Activated B cell treated with CpG ODN at 0.5 μM for 24 hours (primary cell): ENCODE data around the gene UBE2E2. TPM values are rescaled to one million over a fixed set of nuclear protein-coding genes. Genes with fewer than 3 reads are reported as not detected.

Experiments
- ATAC-seq: fragments of 200-7000 bp; cut with Tn5 transposase; one replicate; pipeline ENCODE4 v1.10.0; 2021; ENCODE audit warnings: low read depth, mild to moderate bottlenecking, moderate library complexity
- CTCF ChIA-PET: fragments of 350-600 bp; sonication (Branson Sonifier 250); formaldehyde crosslinking; loops from one replicate; lab custom pipeline; 2021; ENCODE audit warnings: antibody characterized with exemption; lab: Charles Lee
- POLR2A ChIA-PET: fragments of 350-600 bp; sonication (Branson Sonifier 250); formaldehyde crosslinking; loops from one replicate; lab custom pipeline; 2021; ENCODE audit warnings: antibody characterized with exemption; lab: Charles Lee
- DNase-seq: peaks from one replicate; pipeline ENCODE4 v3.0.0; 2022
- H3K27ac Mint-ChIP-seq: one replicate; pipeline ENCODE4 v1.8.0; 2020; ENCODE audit warnings: mixed read lengths
- H3K27me3 Mint-ChIP-seq: one replicate; pipeline ENCODE4 v1.8.0; 2021; ENCODE audit warnings: mixed read lengths
- H3K36me3 Mint-ChIP-seq: one replicate; pipeline ENCODE4 v1.8.0; 2021; ENCODE audit warnings: low read depth, mixed read lengths
- H3K4me1 Mint-ChIP-seq: one replicate; pipeline ENCODE4 v1.8.0; 2021; ENCODE audit warnings: mixed read lengths
- H3K4me3 Mint-ChIP-seq: one replicate; pipeline ENCODE4 v1.8.0; 2020; ENCODE audit warnings: mild to moderate bottlenecking, mixed read lengths
- H3K9me3 Mint-ChIP-seq: one replicate; pipeline ENCODE4 v1.8.0; 2020; ENCODE audit warnings: mixed read lengths
- CTCF ChIP-seq: fragments of 200-600 bp; IDR thresholded peaks from one replicate; pipeline ENCODE4 v1.8.0; 2022; ENCODE audit warnings: antibody characterized with exemption, mild to moderate bottlenecking
- intact Hi-C: fragments of 100-400 bp; cut with micrococcal nuclease; formaldehyde crosslinking; loops from one replicate; pipeline ENCODE4 v1.15.1; 2024
- total RNA-seq: library from RNA; stranded (reverse); gene quantifications from 2 replicates; pipeline ENCODE4 v1.2.3, GENCODE V29; 2022

UBE2E2 gene
- total RNA-seq, 1 donor from 2014 or later: 48.5 TPM

GRCh38 chr3:23463791-23464190, 260.7 kb downstream of the UBE2E2 start:
- H3K36me3 Mint-ChIP-seq: peaks cover 13% of the 10 kb centered on the region

GRCh38 chr3:23465569-23465968, 262.4 kb downstream of the UBE2E2 start:
- DNase-seq (no peak), ATAC-seq (no peak)
- H3K36me3 Mint-ChIP-seq: peaks cover 13% of the 10 kb centered on the region
- intact Hi-C loops: no loop called here
- ChIA-PET CTCF (interaction anchor here (0.9 kb wide), 1 partner anchor 22 kb away, joined by 3 read pairs; no protein-coding TSS in a partner anchor), POLR2A (no interaction called here)
- TF ChIP-seq CTCF: no peak
- H3K27me3 Mint-ChIP-seq: no peaks in the 10 kb centered on the region
- no peak overlapping the region for H3K4me3 Mint-ChIP-seq
- H3K27ac Mint-ChIP-seq: no peak overlapping the region
- peaks cover 13% of the 10 kb centered on the region for H3K9me3 Mint-ChIP-seq
- H3K4me1 Mint-ChIP-seq: peaks cover 4% of the 10 kb centered on the region

More at GRCh38 chr3:23463791-23464190, 260.7 kb downstream of the UBE2E2 start:
- no peak for DNase-seq
- ChIA-PET POLR2A (no interaction called here), CTCF (no interaction called here)
- TF ChIP-seq CTCF: no peak
- ATAC-seq: no peak
- no peak overlapping the region for H3K4me3 Mint-ChIP-seq
- intact Hi-C loops: no loop called here
- peaks cover 13% of the 10 kb centered on the region for H3K9me3 Mint-ChIP-seq
- H3K4me1 Mint-ChIP-seq: peaks cover 6% of the 10 kb centered on the region
- no peak overlapping the region for H3K27ac Mint-ChIP-seq
- H3K27me3 Mint-ChIP-seq: no peaks in the 10 kb centered on the region

GRCh38 chr3:23468203-23468602, 265.1 kb downstream of the UBE2E2 start:
- POLR2A ChIA-PET: no interaction called here
- Mint-ChIP-seq H3K4me3 (no peak overlapping the region), H3K27ac (no peak overlapping the region), H3K27me3 (no peaks in the 10 kb centered on the region), H3K9me3 (peaks cover 13% of the 10 kb centered on the region), H3K36me3 (peaks cover 15% of the 10 kb centered on the region), H3K4me1 (peaks cover 3% of the 10 kb centered on the region)
- CTCF ChIA-PET: no interaction called here
- DNase-seq: no peak
- ATAC-seq: no peak
- intact Hi-C loops: no loop called here
- TF ChIP-seq CTCF: no peak

- DNase-seq (no peak), ATAC-seq (no peak)
- ChIA-PET POLR2A (no interaction called here), CTCF (no interaction called here)
- Mint-ChIP-seq H3K4me3 (no peak overlapping the region), H3K9me3 (peaks cover 13% of the 10 kb centered on the region), H3K36me3 (peaks cover 22% of the 10 kb centered on the region), H3K4me1 (peaks cover 15% of the 10 kb centered on the region), H3K27me3 (no peaks in the 10 kb centered on the region), H3K27ac (no peak overlapping the region)
- TF ChIP-seq CTCF: no peak
- intact Hi-C loops: no loop called here
These were observed 271.6 kb downstream of the UBE2E2 start for GRCh38 chr3:23474580-23475357.

- ATAC-seq: no peak
- no peak for TF ChIP-seq CTCF
These were observed 272.3 kb downstream of the UBE2E2 start for GRCh38 chr3:23475446-23475845.

More at GRCh38 chr3:23475446-23475845, 272.3 kb downstream of the UBE2E2 start:
- Mint-ChIP-seq H3K36me3 (peaks cover 23% of the 10 kb centered on the region), H3K4me3 (no peak overlapping the region), H3K9me3 (peaks cover 13% of the 10 kb centered on the region), H3K27me3 (no peaks in the 10 kb centered on the region), H3K27ac (no peak overlapping the region), H3K4me1 (peaks cover 15% of the 10 kb centered on the region)
- CTCF ChIA-PET: no interaction called here
- intact Hi-C loops: no loop called here
- DNase-seq: no peak
- POLR2A ChIA-PET: no interaction called here
